HG02885 (cell line): Measurements from ENCODE around the gene TENM4.

ENCODE experiments used
- ATAC-seq: cut with Tn5 transposase; IDR thresholded peaks from one replicate; pipeline ENCODE4 v1.9.1; 2021; ENCODE audit warnings: mild to moderate bottlenecking; ENCODE audit not compliant: unreplicated experiment, poor library complexity

Gene TENM4

DNA sequence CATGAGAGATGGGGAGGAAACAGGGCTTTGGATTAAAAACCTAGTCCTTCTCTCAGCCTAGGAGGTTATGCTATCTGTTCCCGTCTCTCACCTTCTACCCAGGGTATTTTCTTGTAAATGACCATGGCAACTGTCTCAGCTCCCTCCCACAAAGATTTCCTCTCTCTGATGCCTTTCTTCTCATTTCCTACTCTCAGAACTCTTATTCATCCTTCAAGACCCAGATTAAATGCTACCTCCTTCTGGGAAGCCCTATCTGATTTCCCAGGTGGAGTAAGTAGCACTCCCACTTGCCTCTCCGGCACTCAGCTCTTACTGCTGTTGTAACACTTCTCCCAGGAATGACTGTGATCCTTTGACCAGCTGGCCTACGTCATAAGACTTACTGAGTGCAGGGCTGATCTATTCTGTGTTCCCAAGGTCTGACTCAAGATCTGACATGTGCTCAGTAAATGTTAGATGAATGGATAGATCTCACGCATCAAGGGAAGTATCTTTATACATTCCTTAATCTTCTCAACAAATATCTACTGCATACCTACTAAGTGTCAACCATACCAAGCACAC is 175.0 kb downstream of the TENM4 start:
- ATAC-seq: no peak

DNA sequence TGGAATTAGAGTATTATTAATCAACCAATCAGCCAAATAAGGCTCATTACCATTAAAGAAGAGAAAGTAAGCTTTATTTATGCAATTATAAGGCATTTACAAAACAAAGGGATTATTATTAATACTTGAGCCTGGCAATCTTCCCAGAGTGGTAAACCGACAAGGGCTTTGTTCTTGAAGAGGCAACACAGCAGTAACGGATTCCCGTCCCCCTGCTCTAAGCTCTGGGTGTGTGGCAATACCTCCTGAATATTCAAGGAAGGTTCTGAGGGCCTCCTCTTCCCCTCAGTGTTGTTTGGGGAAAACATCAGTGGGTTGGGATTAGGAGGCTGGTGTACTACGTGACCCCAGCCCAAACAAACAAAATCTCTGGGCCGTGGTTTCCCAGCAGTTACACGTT is 176.5 kb downstream of the TENM4 start:
- no peak for ATAC-seq

DNA sequence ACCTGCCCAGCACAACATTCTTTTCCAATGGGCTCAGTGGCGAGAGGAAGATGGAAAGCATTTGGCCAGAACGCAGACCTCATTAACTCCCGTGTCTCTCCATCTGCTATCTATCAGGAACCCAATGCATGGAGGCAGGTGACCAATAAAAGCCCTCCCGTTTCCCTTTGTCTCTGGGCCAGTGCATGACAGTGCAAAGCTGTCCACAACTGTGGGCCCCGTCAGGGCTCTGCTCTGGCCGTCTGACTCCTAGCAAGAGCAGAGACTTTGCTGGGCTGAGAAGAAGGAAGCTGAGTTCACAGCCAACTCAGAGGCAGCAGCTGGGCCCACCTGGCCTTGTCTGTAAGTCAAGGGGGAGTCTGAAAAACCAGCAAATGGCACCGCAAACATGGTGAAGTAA is 177.8 kb downstream of the TENM4 start:
- no peak for ATAC-seq

DNA sequence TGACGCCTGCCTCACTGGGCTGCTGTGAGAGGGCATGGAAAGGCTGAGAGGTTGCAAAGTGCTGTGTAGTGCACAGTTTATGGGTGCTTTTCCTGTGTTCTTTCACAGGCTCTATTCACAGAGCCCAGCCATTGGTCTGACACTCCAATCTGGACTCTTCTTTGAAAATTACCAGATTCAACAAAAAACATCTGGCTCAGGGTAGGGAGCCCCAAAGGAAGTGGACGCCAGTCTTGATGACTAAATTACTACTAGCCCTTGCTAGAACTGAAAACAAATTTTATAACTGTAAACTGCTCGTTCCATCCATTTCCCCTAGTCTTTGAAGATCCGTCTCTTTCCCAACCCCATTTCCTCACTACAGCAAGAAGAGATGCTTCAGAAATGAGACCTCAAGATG is 178.6 kb downstream of the TENM4 start:
- ATAC-seq: no peak

DNA sequence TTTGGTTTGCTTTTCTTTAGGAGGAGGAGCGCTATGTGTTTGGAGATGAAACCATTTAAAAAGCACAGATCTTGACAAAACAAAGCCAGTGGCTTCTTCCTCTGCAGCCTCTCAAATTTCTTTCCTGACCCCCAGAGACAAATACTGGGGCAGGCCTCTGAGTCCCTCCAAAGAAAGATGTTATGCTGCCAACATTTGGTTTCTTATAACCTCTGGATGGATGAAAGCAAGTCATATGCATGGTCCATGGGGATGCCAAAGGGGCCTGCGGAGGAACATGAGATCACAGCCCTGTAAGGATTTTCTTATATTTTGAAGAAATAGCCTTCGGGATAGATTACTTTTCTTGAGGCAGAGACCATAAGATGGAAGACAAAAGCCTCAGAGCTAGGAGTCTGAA is 179.1 kb downstream of the TENM4 start:
- ATAC-seq: no peak

DNA sequence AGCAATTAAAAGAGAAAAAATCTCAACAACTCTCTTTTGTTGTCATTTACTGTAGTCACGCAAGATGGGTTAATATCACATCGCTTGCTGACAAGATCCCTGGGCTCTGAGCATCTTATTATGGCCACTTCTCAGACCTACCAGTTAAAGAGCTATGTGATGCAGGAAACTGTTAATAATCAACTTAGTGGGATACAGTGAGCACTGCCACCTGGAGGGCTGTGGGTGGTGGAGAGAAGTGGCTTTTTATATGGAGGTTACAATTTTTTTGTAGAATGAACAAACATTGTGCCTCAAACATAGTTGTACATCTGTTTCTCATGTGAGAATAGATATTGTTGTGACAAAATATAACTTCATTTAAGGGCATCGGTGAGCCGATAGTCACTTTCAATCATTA is 181.0 kb downstream of the TENM4 start:
- no peak for ATAC-seq

DNA sequence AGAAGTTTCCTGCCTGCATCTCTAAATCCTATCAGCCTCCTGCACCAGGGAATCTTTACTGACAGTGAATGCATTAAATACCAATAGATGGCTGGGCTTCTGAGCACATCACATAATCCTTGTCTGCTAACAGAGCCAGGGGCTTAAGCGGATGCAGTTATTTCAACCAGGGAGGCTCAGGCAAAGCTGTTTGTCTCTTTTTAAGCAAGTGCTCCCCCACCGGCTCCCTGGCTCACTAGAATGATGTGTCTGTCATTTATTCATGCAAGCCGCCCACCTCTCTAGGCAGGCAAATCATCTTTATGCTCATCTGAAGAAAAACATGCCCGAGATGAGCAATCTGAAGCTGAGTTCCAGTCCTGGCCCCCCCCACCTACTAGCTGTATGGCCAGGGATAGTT is 182.3 kb downstream of the TENM4 start:
- no peak for ATAC-seq

DNA sequence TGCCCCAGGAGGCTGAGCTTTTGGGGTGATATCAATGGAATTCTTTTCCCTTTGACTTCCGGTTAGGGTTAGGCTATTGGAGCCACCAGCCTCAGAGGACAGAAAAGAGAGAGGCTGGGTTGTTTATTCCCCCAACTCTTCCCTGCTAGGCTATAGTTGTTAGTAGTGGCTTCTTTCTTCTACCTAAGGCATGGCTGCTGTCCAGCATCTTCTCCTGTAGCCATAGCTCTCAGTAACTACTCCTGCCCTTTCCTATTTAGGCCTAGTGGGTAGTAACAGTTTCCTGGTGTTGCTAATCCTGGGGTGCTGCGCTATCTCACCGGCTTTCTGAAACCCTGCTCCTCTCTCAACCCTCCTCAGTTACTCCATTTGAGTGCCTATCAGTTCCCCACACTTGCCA is 184.9 kb downstream of the TENM4 start:
- no peak for ATAC-seq

DNA sequence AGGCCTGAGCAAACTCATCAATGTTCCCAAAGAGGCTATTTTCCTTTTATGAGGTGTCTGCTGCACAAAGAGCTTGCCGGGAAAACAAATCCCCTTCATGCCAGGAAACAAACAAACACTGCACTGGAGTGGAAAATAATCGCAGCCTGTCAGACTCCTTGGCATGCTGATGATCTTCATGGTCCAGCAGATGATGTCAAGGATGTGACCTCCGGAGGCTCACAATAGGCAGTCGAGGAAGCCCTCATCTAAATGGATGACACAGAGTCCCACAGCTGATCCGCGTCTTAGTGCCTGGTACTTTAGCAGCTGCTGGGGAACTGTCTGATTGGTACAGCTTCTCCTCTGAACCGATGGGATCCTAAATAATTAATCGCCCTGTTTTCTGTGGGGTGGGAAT is 187.6 kb downstream of the TENM4 start:
- no peak for ATAC-seq

DNA sequence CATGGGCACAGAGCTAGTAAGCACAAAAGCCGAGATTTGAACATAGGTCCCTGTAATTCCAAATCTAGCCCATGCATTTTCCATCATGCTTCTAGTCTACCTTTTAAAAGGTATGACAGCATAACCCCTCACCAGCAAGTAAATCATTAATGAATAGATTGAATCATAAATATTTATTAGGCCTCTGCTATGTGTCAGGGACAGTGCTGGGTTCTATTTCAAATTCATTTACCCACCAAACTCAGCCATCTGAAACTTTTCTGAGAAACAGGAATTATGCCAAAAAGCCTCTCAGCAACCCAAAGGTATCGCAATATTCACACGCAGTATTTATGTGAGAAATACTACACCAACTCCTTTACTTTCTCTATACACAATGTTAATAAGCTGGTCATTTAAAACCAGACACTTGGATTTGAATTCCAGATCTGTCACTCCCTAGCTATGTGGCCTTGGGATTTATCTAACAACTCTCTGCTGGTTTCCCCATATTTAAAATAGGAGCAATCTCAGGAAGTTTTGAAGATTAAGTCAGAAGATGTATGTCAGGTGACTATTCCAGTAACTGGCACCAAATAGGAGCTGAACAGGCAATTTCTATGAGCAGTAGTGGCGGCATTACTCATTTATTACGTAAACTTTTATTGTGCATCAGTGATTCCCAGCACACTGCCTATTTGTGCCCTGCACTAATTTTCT is 191.4 kb downstream of the TENM4 start:
- no peak for ATAC-seq

DNA sequence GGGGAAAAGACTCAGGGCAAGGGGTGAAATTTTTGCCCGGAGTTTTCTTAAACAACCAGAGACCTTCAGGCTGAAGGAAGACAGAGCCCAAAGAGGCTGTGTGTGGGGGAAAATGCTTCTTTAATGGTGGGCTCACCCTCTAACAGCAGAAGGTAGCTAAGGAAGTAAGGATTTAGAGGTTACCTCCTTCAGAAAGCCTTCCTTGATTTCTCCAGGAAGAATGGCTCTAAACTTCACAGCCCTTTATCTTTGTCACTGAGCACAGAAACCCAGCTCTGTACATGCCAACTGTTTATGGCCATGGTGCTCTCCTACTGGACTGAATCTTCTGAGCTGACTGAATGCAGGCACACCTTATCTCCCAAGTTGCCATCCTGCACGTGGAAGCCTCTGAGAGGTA is 196.0 kb downstream of the TENM4 start:
- no peak for ATAC-seq

DNA sequence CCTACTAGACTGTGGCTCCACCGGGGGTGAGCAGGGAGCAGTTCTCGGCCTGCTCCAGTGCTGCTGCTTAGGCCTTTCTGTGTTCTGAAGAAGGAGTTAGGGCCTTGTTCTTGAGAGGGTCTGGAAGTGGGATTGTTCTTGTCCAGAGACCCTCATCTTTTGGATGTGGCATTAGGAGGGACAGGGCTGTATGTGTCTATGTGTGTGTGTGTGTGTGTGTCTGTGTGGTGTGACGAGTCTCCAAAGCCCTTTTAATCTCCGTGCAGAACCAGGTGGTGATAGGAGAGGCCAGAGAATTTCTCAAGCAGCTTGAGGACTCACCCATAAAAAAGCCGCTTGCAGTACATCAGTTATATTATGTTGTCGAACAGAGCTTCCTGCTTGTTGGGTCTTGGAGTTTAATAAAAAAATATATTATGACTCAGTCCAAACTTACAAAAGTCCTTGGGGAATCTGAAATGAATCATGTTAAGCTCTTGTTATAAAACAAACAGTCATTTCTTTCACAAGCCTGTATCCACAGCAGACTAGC is 196.5 kb downstream of the TENM4 start:
- ATAC-seq: no peak

DNA sequence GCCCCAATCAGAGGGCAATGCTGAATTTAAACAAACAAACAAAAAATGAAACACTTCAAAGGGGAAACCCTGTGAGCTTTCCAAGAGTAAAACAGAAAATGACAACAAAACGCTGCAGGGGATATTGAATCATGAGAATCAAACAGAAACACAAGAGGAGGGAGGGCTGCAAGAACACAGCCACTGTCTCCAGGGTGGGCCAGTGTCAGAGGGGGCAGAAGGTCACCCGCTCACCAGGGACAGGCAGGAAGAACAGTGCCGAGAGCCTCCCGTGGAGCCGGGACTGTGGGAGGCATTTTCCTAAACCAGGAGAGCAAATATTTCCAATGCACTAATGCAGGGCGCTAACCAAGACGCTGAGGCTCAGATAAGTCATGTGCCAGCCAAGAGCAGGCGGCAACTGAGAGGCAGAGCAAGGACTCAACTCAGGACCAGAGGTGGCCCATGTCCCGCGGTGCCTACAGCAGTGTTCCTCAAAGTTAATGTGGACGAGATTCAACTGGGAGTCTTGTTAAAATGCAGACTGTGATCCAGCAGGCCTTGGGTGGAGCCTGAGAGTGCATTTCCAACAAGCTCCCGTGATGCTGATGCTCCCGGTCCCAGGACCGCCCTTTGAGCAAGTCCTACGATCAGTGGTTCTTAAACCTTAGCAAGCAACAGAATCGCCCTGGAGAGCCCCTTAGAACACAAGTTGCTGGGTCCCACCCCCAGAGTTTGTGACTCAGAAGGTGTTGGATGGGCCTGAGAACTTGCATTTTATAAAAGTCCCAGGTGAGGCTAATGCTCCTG is 197.2 kb downstream of the TENM4 start:
- ATAC-seq: no peak

DNA sequence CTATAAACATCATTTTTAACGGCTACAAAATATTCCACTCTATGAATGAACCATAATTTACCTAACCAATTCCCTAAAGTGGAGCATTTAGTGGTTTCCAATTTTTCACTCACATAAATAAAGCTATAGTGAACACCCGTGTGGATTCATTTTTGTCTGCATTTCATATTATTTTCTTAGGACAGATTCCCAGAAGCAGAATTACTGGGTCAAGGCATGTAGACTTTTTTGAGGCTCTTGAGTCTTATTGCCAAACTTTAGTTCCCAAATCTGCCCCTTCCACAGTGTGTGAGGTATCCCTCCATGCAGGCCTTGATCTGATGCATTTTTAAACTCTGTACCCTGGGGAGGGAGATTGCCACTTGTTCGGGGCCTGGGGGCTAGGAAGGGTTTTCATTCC is 198.2 kb downstream of the TENM4 start:
- ATAC-seq: no peak

DNA sequence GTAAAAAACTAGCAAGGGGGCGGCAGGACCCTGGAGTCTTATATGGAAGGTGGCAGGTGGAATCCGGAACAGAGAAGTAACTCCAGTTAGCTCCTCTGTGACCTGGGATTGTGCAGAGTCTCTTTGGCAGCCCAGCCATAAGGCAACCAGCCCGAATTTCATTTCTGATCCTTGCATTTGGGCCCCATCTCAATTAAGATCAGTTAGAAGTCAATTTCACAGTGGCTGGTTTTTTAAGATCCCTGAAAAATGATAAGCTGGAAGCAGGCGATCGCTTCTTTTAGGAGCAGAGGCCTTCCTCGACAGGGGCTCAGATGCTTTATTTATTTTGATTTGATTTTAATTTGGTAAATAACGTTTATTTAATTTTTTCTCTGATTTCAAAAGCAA is 199.0 kb downstream of the TENM4 start:
- no peak for ATAC-seq

DNA sequence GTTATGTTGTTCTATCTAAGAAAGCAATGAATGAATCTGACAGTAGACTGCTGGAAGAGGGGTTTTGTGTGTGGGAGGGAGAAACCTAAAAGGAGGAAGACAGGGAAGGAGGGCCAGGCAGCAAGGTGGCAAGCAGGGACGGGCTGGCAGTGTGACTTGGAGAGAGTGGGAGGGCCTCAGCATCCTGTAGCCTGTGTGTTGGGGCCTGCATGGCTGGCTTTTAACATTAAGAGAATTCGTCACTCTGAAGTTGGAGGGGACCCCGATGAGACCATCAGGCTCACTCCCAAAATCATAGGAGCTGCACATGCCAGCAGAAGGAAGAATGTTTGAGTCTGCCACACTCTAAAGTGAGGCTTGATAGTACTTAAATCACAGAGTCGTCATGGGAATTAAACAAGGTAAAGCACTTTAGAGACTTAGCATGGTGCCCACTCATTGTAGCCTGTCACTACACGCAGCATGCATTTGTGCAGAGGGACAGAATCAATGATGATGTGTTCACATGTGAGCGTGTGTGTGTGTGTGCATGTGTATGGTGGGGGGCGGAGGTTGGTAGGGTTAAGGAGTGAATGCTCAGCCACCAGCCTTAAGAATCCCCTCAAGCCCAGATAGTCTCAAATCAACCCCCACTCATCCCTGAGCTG is 199.5 kb downstream of the TENM4 start:
- no peak for ATAC-seq

DNA sequence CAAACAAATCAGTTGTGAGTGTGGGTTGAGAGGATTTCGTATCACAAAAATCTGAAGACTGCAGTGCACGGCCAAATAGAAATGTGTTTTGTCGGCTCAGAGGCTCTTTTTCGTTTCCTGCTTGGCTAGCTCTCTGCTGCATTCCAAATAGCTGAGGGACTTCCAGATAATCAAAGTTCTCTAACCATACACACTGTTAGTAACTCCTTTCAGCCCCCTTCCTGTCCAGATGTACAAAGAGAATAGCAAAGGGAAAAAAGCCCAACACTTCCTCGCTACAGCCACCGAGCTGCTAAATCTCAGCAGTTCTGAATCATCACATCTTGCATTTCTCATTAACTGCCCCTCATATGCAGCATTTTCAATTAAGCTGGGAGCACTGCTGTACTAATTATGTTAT is 203.1 kb downstream of the TENM4 start:
- ATAC-seq: no peak

DNA sequence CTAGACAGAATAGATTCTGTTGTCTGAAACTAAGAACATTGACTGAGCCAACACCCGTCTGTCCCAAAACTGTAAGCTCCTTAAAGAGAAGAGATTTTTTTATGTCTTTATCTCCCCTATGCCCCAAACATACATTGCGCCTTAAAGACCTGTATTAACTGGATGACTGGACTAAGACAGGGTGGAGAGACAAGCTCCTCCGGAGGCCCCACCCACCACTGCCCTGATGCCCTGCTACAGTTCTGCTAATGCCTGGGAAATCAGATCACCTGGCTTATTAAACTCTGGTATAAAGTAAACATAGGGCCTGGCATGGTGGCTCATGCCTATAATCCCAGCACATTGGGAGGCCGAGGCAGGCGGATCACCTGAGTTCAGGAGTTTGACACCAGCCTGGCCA is 203.7 kb downstream of the TENM4 start:
- ATAC-seq: no peak

DNA sequence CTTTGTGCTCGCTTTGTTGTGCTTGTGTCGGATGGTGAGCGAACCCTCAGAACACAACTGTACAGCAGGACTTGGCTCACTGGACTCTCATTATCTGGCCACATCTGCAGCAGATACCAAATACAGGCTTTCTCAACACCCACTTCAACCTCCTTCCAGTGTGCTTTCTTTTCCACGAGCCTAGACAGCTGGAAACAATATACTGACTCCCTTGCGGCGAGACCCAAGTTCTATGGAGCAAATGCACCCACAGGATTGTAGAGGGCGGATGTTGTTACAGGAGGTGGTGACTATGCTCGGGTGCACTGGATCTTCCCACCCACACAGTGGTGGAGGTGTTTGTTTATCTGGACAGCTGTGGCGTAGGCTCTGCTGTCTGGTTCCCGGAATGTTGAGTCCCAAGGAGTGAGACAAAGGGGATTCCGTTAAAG is 204.3 kb downstream of the TENM4 start:
- ATAC-seq: no peak

DNA sequence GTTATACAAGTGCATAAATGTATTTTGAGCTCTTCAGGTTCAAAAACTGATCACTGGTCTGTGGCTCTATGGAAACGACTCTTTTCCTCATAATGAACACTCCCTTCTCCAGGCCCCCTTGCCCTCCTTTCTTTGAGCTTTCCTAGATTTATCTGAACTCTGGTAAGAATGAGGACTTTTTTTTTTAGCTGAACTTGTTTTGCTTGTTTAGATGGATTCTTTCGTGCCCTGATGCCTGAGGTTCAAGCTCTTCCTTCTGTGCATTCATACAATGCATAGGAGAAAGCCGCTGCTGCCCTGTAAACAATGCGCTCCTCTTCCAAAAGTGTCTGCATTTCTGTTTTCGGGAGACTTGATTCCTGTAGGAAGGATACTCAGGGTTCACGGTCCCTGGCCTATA is 205.1 kb downstream of the TENM4 start:
- no peak for ATAC-seq

DNA sequence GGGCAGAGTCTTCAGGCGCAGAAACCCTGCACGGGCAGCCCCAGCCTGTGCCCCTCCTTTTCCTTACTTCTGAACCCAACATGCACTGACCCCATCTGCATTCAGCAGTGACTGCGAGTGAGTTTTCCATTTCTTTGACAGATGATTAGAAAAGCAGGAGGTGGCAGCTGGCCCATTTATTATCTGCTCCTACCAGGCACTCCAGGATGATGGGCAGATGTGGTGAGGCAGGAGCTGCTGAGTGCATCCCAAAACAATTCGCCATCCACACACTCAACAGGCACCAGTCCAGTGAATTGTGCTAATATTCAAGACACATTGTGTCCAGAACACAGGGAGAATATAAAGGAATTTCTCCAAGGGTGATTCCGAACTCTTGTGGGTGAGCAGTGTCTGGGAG is 208.5 kb downstream of the TENM4 start:
- no peak for ATAC-seq
